Measurements from ENCODE around the gene CXCL14. TPM values are rescaled to one million over a fixed set of nuclear protein-coding genes. Genes with fewer than 3 reads are reported as not detected.

Gene CXCL14
- total RNA-seq, 1 experiment from 2014 or later, result not detected

GRCh38 chr5:135593141-135593540, 14.3 kb upstream of the CXCL14 start:
- no peaks in the 10 kb centered on the region for H3K9me3 ChIP-seq (ENCODE audit: low read depth, low read length, poor library complexity, severe bottlenecking)
- TF ChIP-seq, protein P1, sequence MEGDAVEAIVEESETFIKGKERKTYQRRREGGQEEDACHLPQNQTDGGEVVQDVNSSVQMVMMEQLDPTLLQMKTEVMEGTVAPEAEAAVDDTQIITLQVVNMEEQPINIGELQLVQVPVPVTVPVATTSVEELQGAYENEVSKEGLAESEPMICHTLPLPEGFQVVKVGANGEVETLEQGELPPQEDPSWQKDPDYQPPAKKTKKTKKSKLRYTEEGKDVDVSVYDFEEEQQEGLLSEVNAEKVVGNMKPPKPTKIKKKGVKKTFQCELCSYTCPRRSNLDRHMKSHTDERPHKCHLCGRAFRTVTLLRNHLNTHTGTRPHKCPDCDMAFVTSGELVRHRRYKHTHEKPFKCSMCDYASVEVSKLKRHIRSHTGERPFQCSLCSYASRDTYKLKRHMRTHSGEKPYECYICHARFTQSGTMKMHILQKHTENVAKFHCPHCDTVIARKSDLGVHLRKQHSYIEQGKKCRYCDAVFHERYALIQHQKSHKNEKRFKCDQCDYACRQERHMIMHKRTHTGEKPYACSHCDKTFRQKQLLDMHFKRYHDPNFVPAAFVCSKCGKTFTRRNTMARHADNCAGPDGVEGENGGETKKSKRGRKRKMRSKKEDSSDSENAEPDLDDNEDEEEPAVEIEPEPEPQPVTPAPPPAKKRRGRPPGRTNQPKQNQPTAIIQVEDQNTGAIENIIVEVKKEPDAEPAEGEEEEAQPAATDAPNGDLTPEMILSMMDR (conservative IDR thresholded peaks at IDR 0.05; ENCODE audit: low read depth, low read length), result no peak
- no peak for TF ChIP-seq EZH2 (IDR thresholded peaks at IDR 0.05; ENCODE audit: borderline replicate concordance, low read depth, low read length, poor library complexity, severe bottlenecking)
- H3K27ac ChIP-seq (ENCODE audit: low read depth, low read length, poor library complexity, severe bottlenecking), result no peak overlapping the region
- intact Hi-C loops (cut with micrococcal nuclease; ENCODE audit: unreplicated experiment), result no loop called here
- H3K4me1 ChIP-seq (ENCODE audit: insufficient read depth, low read length, poor library complexity, severe bottlenecking), result no peaks in the 10 kb centered on the region
- no peak for DNase-seq (ENCODE audit: low spot score)
- CTCF ChIA-PET, result no interaction called here
- BruUV-seq (replicated peaks), result no TSS peak
- peaks cover 29% of the 10 kb centered on the region for H3K27me3 ChIP-seq (replicated peaks; ENCODE audit: insufficient read depth, low read depth, low read length, poor library complexity)
- no peak overlapping the region for H3K4me3 ChIP-seq (ENCODE audit: low read depth, low read length, poor library complexity, severe bottlenecking)
- POLR2A ChIA-PET (ENCODE audit: low non-redundant PET), result no interaction called here
- no peaks in the 10 kb centered on the region for H3K36me3 ChIP-seq (ENCODE audit: insufficient read depth, low read length, poor library complexity, severe bottlenecking)

- BruUV-seq (replicated peaks), result no TSS peak
- no peaks in the 10 kb centered on the region for H3K36me3 ChIP-seq (ENCODE audit: insufficient read depth, low read length, poor library complexity, severe bottlenecking)
- no peak overlapping the region for H3K4me3 ChIP-seq (ENCODE audit: low read depth, low read length, poor library complexity, severe bottlenecking)
- no peak for DNase-seq (ENCODE audit: low spot score)
- ChIA-PET CTCF (no interaction called here), POLR2A (ENCODE audit: low non-redundant PET) (no interaction called here)
- H3K9me3 ChIP-seq (ENCODE audit: low read depth, low read length, poor library complexity, severe bottlenecking), result no peaks in the 10 kb centered on the region
- no peak overlapping the region for H3K27ac ChIP-seq (ENCODE audit: low read depth, low read length, poor library complexity, severe bottlenecking)
- intact Hi-C loops (cut with micrococcal nuclease; ENCODE audit: unreplicated experiment), result no loop called here
- TF ChIP-seq EZH2 (IDR thresholded peaks at IDR 0.05; ENCODE audit: borderline replicate concordance, low read depth, low read length, poor library complexity, severe bottlenecking), result no peak
- TF ChIP-seq, protein P1 (conservative IDR thresholded peaks at IDR 0.05; ENCODE audit: low read depth, low read length), result no peak
- no peaks in the 10 kb centered on the region for H3K4me1 ChIP-seq (ENCODE audit: insufficient read depth, low read length, poor library complexity, severe bottlenecking)
- H3K27me3 ChIP-seq (replicated peaks; ENCODE audit: insufficient read depth, low read depth, low read length, poor library complexity), result peaks cover 28% of the 10 kb centered on the region
Observed at GRCh38 chr5:135592312-135593045, 13.7 kb upstream of the CXCL14 start.

DNA sequence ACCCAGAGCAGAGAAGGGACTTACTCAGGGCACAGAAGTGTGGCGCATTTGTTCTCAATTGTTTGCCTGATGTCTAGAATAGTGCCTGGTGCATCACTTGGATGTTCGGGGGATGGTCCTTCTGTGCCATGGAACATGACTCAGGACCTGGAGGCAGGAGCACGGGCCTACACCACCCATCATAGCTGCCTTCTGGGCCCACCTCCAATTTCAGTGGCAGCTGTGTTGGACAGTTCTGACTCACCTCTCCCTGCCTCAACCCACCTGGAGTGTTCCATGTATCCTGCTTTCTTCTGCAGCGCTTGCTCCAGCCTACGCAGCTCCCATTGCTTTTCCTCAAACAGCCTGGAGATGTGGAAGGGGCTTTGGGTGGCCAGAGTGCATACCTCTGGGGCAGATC, 12.5 kb upstream of the CXCL14 start:
- intact Hi-C loops (cut with micrococcal nuclease; ENCODE audit: unreplicated experiment), result no loop called here
- no peak overlapping the region for H3K27ac ChIP-seq (ENCODE audit: low read depth, low read length, poor library complexity, severe bottlenecking)
- POLR2A ChIA-PET (ENCODE audit: low non-redundant PET), result no interaction called here
- no peaks in the 10 kb centered on the region for H3K36me3 ChIP-seq (ENCODE audit: insufficient read depth, low read length, poor library complexity, severe bottlenecking)
- no peaks in the 10 kb centered on the region for H3K9me3 ChIP-seq (ENCODE audit: low read depth, low read length, poor library complexity, severe bottlenecking)
- peaks cover 22% of the 10 kb centered on the region for H3K27me3 ChIP-seq (replicated peaks; ENCODE audit: insufficient read depth, low read depth, low read length, poor library complexity)
- TF ChIP-seq EZH2 (IDR thresholded peaks at IDR 0.05; ENCODE audit: borderline replicate concordance, low read depth, low read length, poor library complexity, severe bottlenecking), result no peak
- TF ChIP-seq, protein P1 (conservative IDR thresholded peaks at IDR 0.05; ENCODE audit: low read depth, low read length), result no peak
- CTCF ChIA-PET, result interaction anchor here (0.9 kb wide), 1 partner anchor 30 kb away, joined by 3 read pairs; no protein-coding TSS in a partner anchor
- H3K4me1 ChIP-seq (ENCODE audit: insufficient read depth, low read length, poor library complexity, severe bottlenecking), result no peaks in the 10 kb centered on the region
- no peak overlapping the region for H3K4me3 ChIP-seq (ENCODE audit: low read depth, low read length, poor library complexity, severe bottlenecking)
- no TSS peak for BruUV-seq (replicated peaks)
- no peak for DNase-seq (ENCODE audit: low spot score)
